Parathyroid adenoma (tissue), 2 donors: ENCODE results near the gene MINPP1.
A peak's percentile ranks its signal among the peaks of the same experiment; 100 is the strongest.

ENCODE experiments used
- H2AFZ ChIP-seq: fragments of 300-600 bp; sonication (generic); one replicate; pipeline ENCODE4 v1.7.0; 2017; ENCODE audit warnings: antibody characterized with exemption, mild to moderate bottlenecking
- H3K27ac ChIP-seq: fragments of 300-600 bp; sonication (generic); one replicate; pipeline ENCODE4 v1.7.0; 2017
- H3K27me3 ChIP-seq: fragments of 300-600 bp; sonication (generic); one replicate; pipeline ENCODE4 v1.7.0; 2017; ENCODE audit warnings: low read length; ENCODE audit not compliant: control insufficient read depth, insufficient read depth
- H3K36me3 ChIP-seq: fragments of 300-600 bp; sonication (generic); one replicate; pipeline ENCODE4 v1.7.0; 2017; ENCODE audit warnings: low read length; ENCODE audit not compliant: control insufficient read depth, insufficient read depth
- H3K4me1 ChIP-seq: fragments of 300-600 bp; sonication (generic); one replicate; pipeline ENCODE4 v1.7.0; 2017; ENCODE audit warnings: control low read depth
- H3K4me2 ChIP-seq: fragments of 300-600 bp; sonication (generic); one replicate; pipeline ENCODE4 v1.7.0; 2017; ENCODE audit warnings: low read length
- H3K4me3 ChIP-seq: fragments of 300-600 bp; sonication (generic); one replicate; pipeline ENCODE4 v1.7.0; 2017; ENCODE audit warnings: low read depth, low read length
- H3K79me2 ChIP-seq: fragments of 300-600 bp; sonication (generic); one replicate; pipeline ENCODE4 v1.7.0; 2017; ENCODE audit warnings: control low read depth
- H3K9ac ChIP-seq: fragments of 300-600 bp; sonication (generic); one replicate; pipeline ENCODE4 v1.7.0; 2017; ENCODE audit warnings: mild to moderate bottlenecking
- H3K9me3 ChIP-seq: fragments of 300-600 bp; sonication (generic); one replicate; pipeline ENCODE4 v1.7.0; 2017; ENCODE audit warnings: low read length; ENCODE audit not compliant: control insufficient read depth
- CTCF ChIP-seq: fragments of 300-600 bp; sonication (generic); IDR thresholded peaks from one replicate; pipeline ENCODE4 v1.7.0; 2017; ENCODE audit warnings: antibody characterized with exemption, mild to moderate bottlenecking
- donor health status: primary hyperparathyroidism.

MINPP1 gene

GRCh38 chr10:87532696-87533095 is 28.0 kb downstream of the MINPP1 start:
- Histone ChIP-seq H3K79me2 (peaks cover 3% of the 10 kb centered on the region), H3K4me2 (no peak overlapping the region), H3K27me3 (no peaks in the 10 kb centered on the region), H2AFZ (no peak overlapping the region), H3K4me3 (no peak overlapping the region), H3K4me1 (no peaks in the 10 kb centered on the region), H3K36me3 (no peaks in the 10 kb centered on the region), H3K9me3 (no peaks in the 10 kb centered on the region), H3K27ac (peak overlapping the region; percentile 12), H3K9ac (no peak overlapping the region)
- no peak for TF ChIP-seq CTCF

GRCh38 chr10:87534173-87534858 is 29.6 kb downstream of the MINPP1 start:
- no peak overlapping the region for H3K4me2 ChIP-seq
- H2AFZ ChIP-seq: no peak overlapping the region
- no peaks in the 10 kb centered on the region for H3K27me3 ChIP-seq
- no peaks in the 10 kb centered on the region for H3K4me1 ChIP-seq
- H3K27ac ChIP-seq: no peak overlapping the region
- no peak overlapping the region for H3K9ac ChIP-seq
- H3K4me3 ChIP-seq: no peak overlapping the region
- H3K79me2 ChIP-seq: peaks cover 5% of the 10 kb centered on the region
- H3K36me3 ChIP-seq: no peaks in the 10 kb centered on the region
- H3K9me3 ChIP-seq: no peaks in the 10 kb centered on the region
- no peak for TF ChIP-seq CTCF

- Histone ChIP-seq H3K4me1 (no peaks in the 10 kb centered on the region), H3K27ac (no peak overlapping the region), H3K79me2 (peaks cover 13% of the 10 kb centered on the region), H3K27me3 (no peaks in the 10 kb centered on the region), H3K9me3 (no peaks in the 10 kb centered on the region), H3K4me3 (no peak overlapping the region), H2AFZ (no peak overlapping the region), H3K9ac (no peak overlapping the region), H3K36me3 (no peaks in the 10 kb centered on the region), H3K4me2 (no peak overlapping the region)
- TF ChIP-seq CTCF: no peak
These were observed 33.7 kb downstream of the MINPP1 start for GRCh38 chr10:87538092-87539015.

- no peak for TF ChIP-seq CTCF
- no peaks in the 10 kb centered on the region for H3K36me3 ChIP-seq
- no peaks in the 10 kb centered on the region for H3K9me3 ChIP-seq
- H3K4me3 ChIP-seq: no peak overlapping the region
- no peak overlapping the region for H2AFZ ChIP-seq
- peaks cover 15% of the 10 kb centered on the region for H3K79me2 ChIP-seq
- H3K4me2 ChIP-seq: no peak overlapping the region
- H3K27ac ChIP-seq: no peak overlapping the region
- H3K27me3 ChIP-seq: no peaks in the 10 kb centered on the region
- H3K4me1 ChIP-seq: no peaks in the 10 kb centered on the region
- H3K9ac ChIP-seq: no peak overlapping the region
These were observed 36.4 kb downstream of the MINPP1 start for GRCh38 chr10:87541114-87541513.
